Stimulated activated CD8-positive, alpha-beta memory T cell treated with anti-CD3 and anti-CD28 coated beads, Interleukin-4, amount 100 ng/mL, for 4 hours (primary cell): ENCODE results near the gene SUN3.

Experiments
- DNase-seq, 2 donors: peaks; one replicate each; pipeline ENCODE4 v3.0.0-alpha.2; 2020; ENCODE audit warnings: low read depth in 2 of 2, low spot score in 1 of 2

The SUN3 gene

DNA sequence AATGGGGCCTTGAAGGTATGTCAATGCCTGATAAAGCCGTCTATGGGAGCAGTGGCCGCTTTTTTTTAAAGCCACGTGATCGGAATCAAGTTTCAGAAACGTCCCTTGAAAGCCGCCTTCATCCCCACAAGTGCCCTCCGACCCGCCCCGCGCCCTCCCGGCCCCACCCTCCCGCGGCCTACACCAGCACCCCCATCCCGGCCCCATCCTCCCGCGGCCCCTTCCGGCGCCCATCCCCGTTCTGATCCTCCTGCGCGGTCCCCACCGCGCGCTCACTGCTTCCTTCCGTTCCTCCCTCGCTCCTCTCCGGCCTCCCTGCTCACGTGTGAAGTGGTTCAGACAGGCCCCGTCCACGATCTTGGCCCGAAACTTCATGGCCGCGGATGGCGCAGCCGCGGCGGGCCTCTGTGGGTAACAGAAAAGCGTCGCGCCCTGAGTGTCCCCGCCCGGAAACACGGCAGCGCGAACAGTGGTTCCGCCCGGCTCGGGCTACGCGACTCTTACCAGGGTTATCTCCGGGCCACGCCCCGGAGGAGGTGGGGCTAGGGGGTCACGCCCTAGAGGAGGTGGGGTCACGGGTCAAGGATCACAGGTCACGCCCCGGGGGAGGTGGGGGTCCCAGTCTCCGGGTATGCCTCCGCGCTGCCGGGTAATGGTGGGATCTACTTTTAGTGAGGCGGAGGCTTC lies 49.6 kb downstream of the SUN3 start, which contains the start of gene HUS1:
Gene HUS1 (minus strand): TSS at position 471 of the 687 bp plus-strand sequence. CDS start 96 bp downstream, at position 375.
- DNase-seq = peak; percentile 85

DNA sequence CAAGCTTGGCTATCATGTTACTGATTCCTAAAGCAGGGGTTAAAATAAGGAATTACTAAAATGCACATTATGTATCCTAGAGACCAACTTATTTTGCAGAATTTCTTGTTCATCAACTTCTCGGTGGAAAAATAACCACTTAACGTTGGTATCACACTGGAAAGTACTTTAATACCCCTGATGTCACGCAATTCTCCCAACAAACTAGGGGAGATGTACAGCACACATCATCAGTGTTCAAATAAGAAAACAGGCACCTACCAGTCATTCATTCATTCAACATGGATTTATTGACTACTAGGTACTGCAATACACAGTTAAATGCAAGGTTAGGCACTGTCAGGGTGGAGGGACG lies 50.1 kb downstream of the SUN3 start:
- no peak for DNase-seq

DNA sequence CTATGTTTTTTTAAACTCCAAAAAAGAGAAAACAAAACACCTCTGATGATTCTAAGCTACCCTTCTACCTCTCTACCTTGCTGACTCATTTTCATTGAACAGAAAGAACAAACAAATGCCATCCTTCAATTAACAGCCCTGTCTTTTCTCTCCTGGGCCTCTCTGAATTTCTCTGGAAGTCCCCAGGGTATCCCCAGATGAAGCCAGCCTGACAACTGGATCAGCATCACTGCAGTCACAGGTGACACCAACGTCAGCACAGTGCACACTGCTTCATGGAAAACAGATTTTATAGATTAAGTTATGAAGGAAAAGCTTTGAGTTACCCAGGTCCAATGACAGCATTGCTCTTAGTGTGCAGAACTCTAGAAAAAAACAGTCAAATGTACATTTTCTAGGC lies 55.2 kb downstream of the SUN3 start:
- DNase-seq = no peak

DNA sequence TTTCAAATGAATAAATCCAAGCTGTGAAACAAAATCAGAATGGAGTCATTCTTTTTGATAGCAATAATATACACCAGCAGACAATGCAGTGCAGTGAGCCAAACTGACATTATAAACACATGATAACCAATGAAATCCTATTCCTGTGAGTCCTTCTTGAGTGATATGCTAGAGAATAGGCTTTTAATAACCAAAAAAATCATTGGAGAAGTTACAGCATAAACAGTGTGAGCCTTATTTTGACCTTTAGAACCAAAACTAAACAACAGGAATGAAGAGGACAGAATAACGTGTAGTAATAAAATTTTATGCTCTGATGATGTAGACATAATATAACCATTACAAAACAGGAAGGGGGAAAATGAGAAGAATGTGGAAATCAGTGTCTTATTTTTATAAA lies 58.1 kb downstream of the SUN3 start:
- DNase-seq = no peak

DNA sequence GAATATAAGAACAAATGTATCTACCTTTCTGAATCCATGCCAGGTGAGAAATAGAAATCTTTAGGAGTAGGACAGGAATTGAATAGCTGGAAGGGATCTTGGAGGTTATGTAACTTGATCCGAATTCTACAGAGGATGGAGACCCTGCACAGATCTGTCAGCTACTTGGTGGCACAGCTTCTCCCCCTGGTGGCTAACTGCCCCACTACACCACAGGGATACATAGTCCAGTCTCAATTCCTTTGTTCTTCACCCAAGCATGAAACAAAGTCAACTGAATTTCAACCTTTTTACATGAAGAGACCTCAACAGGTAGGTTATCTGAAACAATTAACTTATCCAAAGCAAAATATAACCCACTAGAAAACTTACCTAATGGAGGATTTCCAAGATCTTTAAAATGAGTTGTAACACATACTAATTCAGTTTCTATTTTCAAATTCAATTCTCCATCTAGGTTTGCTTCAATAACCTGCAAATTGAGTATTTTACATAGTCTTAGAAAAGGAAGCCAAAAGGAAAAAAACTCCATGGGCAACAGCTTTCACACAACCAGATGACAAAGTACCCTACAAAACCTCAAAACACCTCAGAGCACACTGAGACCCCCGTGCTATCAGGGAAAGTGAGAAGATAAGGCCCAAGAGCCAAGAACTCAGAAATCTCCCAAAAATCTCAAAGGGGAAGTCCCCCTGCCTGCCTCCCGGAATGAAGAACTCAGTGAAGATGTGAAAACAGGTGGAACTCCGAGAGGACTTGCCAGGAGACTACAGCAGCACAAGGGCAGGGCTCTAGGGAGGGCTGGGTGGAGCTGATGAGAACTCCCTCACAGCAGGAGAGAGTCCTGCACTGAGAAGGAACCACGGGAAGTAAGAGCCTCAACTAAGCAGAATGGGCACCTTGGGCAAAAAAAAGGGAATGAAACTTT lies 59.8 kb downstream of the SUN3 start:
- no peak for DNase-seq

DNA sequence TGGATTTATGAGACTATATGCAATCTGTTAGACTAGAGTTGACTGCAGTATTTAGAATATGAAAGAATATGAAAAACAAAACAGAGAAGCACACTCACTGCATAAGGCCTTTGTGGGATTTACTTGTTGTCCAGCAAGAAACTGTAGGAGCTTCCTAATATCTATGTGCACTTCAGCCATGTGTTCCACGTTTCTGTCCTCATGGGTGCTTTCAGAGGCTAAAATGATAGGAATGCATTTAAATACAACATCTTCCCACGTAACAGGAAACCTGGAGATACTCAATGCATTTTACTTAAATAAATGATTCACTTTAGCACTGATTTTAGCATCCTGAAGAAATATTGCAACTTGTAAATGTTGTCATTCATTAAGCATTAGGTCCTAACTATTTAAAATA lies 61.2 kb downstream of the SUN3 start:
- DNase-seq = no peak

DNA sequence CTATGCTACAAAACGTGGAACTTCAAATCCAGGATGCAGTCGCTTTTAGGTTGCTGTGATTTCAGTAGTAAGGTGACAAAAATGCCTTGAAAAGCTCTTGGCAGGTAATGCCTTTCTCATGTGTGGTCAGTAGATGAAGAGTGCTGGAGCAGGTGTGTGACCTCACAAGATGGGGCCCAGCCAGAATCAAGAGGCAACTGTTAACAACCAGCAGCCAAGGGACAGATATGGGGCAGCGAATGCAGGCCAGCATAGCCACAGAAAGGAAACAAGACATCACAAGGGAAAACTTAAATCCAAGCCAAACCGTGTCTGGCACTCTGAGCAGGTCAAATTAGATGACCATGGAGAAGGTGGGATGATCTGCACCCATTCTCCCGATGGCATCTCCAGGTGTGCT lies 61.8 kb downstream of the SUN3 start:
- DNase-seq = no peak

DNA sequence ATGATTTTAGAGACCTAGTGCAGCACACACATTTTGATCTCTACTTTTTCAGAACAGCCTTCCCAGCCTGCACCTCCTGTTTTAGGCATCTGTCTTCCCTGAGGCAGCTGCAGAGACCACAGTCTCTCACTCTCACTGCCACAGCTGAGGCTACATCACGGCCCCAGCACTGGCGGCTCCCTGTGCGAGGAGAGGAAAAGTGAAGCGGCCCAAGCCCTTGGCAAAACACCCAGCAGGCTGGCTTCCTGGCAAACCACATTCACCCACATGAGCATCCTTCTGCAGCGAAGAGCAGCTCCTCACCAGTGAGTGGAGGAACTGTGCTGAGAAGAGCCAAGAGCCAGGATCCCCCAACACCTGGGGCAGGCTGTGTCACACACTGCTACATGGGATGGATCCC lies 63.5 kb downstream of the SUN3 start:
- no peak for DNase-seq

DNA sequence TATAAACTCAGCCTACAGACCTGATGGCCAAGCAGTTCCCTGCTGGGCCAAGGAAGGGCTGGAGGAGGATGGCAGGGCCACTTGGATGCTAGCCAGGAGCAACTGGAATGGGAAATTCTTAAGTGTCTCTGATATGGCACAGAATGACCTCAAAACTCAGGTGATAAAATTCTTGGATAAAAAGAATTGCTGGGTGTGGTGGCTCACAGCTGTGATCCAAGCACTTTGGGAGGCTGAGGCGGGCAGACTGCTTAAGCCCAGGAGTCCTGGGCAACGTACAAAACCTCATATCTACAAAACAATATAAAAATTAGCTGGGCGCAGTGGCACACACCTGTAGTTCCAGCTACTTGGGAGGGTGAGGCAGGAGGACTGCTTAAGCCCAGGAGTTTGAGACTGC lies 66.6 kb downstream of the SUN3 start:
- DNase-seq = no peak

DNA sequence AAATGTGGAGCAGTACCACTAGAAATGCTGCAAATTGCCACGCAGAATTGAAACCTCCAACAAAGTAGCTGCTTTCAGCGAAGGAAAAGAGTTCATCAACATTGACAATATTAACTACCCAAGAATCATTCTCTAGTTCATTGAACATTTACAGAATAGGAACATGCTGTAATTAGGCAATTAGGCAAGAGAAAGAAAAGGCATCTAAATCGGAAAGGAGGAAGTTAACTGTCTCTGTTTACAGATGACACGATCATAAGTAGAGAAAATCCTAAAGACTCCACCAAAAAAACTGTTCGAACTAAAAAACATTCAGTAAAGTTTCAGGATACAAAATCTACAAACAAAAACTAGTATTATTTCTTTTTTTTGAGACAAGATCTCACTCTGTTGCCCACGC lies 71.8 kb downstream of the SUN3 start:
- no peak for DNase-seq

DNA sequence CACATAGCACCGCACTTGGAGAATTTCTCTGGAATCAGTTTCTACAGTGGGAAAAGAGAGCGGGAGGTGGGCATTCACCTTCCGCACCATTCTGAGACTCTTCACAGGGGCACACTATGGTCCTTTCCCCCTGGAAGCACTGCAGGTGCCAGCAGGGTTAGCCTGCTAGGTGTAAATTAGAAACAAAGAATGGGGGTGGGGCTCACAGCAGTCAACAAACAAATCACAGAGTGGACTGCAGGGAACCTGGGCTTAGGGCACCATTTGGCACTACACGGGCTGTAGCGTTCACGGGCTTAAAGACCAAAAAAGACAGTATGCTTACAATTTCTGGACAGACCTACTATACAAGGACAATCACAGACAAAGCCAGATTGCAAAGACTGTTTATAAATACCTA lies 72.7 kb downstream of the SUN3 start:
- no peak for DNase-seq

DNA sequence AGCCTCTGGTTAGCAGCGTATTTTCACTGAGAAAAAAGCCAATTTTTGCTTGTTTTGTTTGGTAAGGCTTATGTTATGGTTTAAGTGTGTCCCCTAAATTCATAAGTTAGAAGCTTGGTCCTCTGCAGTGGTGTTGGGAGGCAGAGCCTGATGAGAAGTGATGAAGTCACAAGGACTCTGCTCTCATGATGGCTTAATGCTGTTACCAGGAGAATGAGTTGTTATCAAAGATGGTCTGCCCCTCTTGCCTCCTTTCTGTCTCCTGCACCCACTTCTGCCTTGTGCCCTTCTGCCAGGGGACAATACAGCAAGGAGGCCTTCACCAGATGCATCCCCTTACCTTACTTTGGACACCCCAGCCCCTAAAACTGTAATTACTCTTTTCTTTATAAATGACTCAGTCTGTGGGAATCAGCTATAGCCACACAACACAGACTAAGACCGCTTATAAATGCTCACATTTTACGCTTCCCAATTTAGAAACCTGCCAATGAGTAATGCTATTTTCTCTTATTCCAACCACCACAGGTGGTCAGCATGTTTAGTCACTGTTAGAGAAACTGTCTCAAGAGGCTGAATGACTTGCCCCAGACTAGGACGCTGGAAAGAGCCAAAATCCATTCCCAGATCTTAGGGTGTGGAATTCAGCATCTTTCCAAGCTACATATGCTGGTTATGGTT lies 74.5 kb downstream of the SUN3 start:
- no peak for DNase-seq

DNA sequence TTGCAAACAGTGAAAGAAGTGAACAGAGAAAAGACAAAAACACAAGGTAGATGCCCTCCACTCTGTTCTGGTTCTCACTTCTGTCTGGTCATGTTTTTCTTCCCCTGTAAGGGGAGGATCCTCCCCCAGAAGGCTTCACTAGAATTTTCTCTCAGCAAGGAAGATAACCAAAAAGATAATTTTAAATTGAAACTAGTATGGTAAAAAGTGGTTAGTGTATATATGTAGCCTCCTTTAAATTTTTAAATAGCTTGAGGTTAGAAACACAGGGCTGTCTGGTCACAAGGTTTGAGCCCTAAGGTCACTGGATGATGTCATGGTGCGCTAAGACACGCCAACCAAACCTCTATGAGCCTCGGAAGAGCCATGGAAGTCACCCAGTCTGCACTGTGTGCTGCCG lies 75.1 kb downstream of the SUN3 start:
- no peak for DNase-seq

DNA sequence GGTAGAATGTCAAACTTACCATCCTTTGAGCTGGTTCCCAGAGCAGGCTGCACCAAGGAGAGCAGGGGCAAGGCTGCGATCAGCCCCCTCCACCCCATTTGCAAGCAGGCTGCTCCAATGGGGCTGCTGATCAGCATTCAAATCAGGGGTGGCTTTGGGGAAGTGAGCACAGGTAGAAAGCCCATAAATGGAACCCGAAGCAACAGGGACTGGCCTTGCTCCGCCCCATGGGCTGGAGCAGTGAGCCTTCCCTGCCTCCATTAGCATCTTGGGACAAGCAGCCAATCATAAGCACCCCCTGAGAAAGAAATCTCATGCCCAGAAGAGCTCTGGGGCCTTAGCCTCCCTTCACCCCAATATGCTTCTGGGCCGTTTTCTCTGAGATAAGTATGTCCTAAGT lies 76.7 kb downstream of the SUN3 start:
- DNase-seq = no peak

DNA sequence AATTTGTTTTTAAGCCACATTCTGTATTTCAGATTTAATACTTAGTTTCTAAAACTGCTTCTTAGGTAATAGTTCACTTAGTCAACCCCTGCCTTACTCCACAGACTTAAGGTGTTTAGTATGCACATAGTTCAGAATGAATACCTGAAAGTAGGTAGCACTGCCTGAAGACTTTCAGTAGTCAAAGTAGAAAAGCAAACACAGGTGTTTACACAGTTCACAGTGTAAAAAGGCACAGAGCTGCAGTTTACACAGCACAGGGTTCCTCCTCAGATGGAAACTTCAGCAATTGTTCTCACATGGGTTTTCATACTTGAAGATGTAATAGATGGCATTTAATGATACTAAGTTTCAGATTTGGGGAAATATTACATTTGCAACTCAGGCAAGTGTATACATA lies 77.5 kb downstream of the SUN3 start:
- no peak for DNase-seq

DNA sequence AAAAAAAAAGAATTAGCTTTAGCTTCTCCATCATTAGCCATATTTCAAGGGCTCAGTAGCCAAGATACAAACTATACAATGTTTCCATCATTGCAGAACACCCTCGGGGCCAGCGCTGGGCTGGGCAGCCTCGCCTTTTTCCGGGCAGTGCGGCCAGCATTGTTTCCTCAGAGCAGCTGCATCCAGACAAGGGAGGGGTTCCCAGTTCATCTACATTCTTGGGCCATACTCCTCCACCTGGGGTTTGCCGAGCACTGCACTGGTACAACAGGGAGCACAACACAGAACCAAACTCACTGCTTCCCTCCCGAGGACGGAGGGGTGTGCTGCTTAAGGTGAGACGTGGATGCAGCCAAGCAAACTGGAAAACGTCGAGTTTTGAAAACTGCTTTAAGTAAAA lies 78.2 kb downstream of the SUN3 start:
- no peak for DNase-seq

DNA sequence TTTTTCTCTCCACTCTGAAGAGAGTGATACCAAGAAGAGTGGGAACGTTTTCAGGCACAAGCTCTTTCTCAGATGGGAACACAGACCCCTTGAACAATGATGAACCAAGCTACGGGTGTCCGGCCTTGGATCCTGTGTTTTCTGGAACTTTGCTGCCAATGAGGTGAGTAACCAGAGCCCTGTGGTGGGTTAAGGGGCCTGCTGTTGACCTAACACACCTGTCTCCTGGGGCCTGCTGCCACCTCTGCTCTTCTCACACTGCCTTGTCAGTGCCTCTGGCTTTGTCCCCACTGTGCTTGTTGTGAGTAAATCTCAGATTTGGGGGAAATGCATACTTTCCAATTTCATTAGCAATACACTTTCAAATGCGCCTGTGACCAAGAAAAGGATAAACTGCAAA lies 79.2 kb downstream of the SUN3 start:
- no peak for DNase-seq

DNA sequence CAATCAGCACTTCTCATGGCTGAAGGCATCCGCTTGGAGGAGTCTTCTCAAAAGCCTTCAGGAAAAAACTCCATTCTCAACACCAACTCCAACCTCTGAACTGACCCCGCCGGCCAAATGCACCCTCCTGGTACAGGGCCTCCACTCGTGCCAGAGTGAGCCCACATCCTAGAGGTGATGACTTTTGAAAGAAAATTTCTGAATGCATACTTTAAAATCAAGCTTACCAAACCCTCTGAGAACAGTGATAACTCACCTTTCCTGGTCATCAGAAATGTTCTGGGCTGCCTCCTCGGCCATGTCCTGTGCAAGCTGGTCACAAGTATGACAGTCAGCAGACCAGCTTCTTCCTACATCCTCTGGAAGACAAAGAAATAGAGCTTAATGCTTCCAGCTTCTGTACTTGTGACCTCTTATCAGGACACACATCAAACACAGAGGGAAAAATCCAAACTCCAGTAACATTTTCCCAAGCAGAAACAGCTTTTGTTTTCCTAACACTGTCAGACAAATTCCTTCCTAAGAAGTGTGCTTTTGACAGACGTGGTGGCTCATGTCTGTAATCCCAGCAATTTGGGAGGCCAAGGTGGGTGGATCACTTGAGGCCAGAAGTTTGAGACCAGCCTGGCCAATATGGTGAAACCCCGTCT lies 80.6 kb downstream of the SUN3 start, which contains the start of gene PKD1L1:
Gene PKD1L1 (minus strand): TSS at position 326 of the 650 bp plus-strand sequence. CDS start 26 bp downstream, at position 300.
- DNase-seq = no peak

DNA sequence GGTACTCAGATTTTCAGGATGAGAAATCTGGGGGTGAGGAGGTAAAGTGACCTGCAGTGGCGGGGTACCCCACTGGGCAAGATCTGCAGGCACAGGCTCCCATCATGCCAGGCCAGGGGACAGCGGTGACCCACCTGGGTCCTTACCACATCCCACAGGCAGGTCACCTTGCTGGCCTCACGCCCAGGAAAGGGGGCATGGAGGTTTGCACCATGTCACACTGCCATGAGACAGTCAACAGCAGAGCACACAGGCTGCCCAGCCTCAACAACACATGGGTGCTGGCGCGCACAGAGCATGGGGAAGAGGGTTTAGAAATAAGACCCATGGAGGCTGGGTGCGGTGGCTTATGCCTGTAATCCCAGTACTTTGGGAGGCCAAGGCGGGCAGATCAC lies 81.6 kb downstream of the SUN3 start:
- no peak for DNase-seq

DNA sequence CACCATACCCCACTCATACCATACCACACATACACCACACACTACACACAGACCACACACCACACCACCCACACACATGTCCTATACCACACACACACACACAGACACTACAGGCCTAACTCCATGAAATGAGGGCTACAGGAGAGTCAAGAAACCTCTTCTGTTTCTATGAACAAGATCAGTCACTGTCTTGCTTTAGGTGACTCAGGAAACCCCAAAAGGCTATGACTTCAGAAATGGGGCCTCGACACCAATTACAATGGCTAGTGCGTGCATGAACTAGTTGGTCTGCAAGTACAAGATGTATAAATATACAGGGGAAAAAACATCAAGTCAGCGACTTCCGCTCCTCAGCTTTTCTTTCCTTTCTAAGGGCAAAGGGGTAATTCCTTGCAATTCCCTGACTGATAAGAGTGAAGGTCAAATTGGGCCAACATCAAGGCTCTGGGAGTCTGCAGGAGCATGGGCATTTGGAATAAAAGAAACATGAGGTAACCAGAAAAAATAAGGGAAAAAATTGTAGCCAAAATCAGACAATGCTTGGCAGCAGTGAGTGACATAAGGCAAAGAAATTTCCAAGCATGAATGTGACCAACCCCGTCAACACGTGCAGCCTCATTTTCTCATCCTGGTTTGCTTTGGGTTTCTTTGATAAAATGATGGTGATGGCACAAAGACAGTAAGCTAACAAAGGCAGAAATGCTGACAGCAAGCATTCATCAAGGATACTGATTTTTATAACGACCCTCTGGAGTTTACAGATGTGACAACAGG lies 82.1 kb downstream of the SUN3 start:
- no peak for DNase-seq
